GM23248 (cell line): ENCODE data around the gene CUTC. TPM values are rescaled to one million over a fixed set of nuclear protein-coding genes. Genes with fewer than 3 reads are reported as not detected.

Source experiments
- DNase-seq: peaks from one replicate; pipeline ENCODE4 v3.0.0-alpha.2; 2015
- H2AFZ ChIP-seq: fragments of 200-600 bp; sonication (generic); 2 replicates; pipeline ENCODE4 v1.6.1; 2016; ENCODE audit warnings: antibody characterized with exemption
- H3F3A ChIP-seq: fragments of 200-600 bp; sonication (generic); 2 replicates; pipeline ENCODE4 v1.6.1; 2016; ENCODE audit warnings: mild to moderate bottlenecking, antibody characterized with exemption, mixed run types; ENCODE audit not compliant: insufficient read depth
- H3K27ac ChIP-seq: fragments of 200-600 bp; sonication (generic); 2 replicates; pipeline ENCODE4 v1.5.1; 2016; ENCODE audit warnings: mild to moderate bottlenecking
- H3K27me3 ChIP-seq: fragments of 200-600 bp; sonication (generic); replicated peaks from 2 replicates; pipeline ENCODE4 v1.6.1; 2016; ENCODE audit warnings: mild to moderate bottlenecking; ENCODE audit not compliant: insufficient read depth
- H3K36me3 ChIP-seq: fragments of 200-600 bp; sonication (generic); 2 replicates; pipeline ENCODE4 v1.6.1; 2016; ENCODE audit warnings: low read depth, mild to moderate bottlenecking
- H3K4me1 ChIP-seq: fragments of 200-600 bp; sonication (generic); 2 replicates; pipeline ENCODE4 v1.6.1; 2016; ENCODE audit warnings: mild to moderate bottlenecking; ENCODE audit not compliant: insufficient read depth
- H3K4me2 ChIP-seq: fragments of 200-600 bp; sonication (generic); one replicate; pipeline ENCODE4 v1.6.1; 2016; ENCODE audit warnings: mild to moderate bottlenecking; ENCODE audit not compliant: unreplicated experiment
- H3K4me3 ChIP-seq: fragments of 200-600 bp; sonication (generic); 2 replicates; pipeline ENCODE4 v1.5.1; 2016; ENCODE audit warnings: mild to moderate bottlenecking
- H3K79me2 ChIP-seq: fragments of 200-600 bp; sonication (generic); 2 replicates; pipeline ENCODE4 v1.6.1; 2016; ENCODE audit warnings: mild to moderate bottlenecking; ENCODE audit not compliant: insufficient read depth
- H3K9ac ChIP-seq: fragments of 200-600 bp; sonication (generic); 2 replicates; pipeline ENCODE4 v1.6.1; 2016; ENCODE audit warnings: mild to moderate bottlenecking
- H3K9me2 ChIP-seq: fragments of 200-600 bp; sonication (generic); 2 replicates; pipeline ENCODE4 v1.6.1; 2016; ENCODE audit warnings: mixed run types, mild to moderate bottlenecking, moderate library complexity; ENCODE audit not compliant: insufficient read depth
- H3K9me3 ChIP-seq: fragments of 200-600 bp; sonication (generic); one replicate; pipeline ENCODE4 v1.6.1; 2017; ENCODE audit warnings: low read depth
- H4K20me1 ChIP-seq: fragments of 200-600 bp; sonication (generic); 2 replicates; pipeline ENCODE4 v1.6.0; 2016; ENCODE audit not compliant: insufficient read depth
- EZH2 ChIP-seq: fragments of 200-600 bp; sonication (generic); IDR thresholded peaks from 2 replicates; pipeline ENCODE4 v1.6.1; 2018; ENCODE audit warnings: antibody characterized with exemption, mild to moderate bottlenecking; ENCODE audit not compliant: insufficient read depth, poor library complexity, severe bottlenecking
- EZH2phosphoT487 ChIP-seq: fragments of 200-600 bp; sonication (generic); IDR thresholded peaks from 2 replicates; pipeline ENCODE4 v1.6.1; 2018; ENCODE audit warnings: antibody characterized with exemption, moderate library complexity, mild to moderate bottlenecking, low read depth; ENCODE audit not compliant: insufficient read depth
- WGBS, 2 experiments: methylation state at CpG; one replicate each; pipeline ENCODE4 v1.1.6; 2015 to 2017; ENCODE audit warnings: low lambda C conversion rate in 2 of 2, low coverage in 1 of 2; ENCODE audit errors: missing lambda C conversion rate in 2 of 2; 5-methylcytosine and 5-hydroxymethylcytosine counted together
- in situ Hi-C: fragments of 300-500 bp; cut with MboI; formaldehyde crosslinking; loops from 2 replicates; pipeline ENCODE4 v1.15.0; 2020
- polyA plus RNA-seq: library from polyadenylated mRNA; unstranded; fragments of >200 nt; fragmentation: Nextera tagmentation; extraction: Ambion mirVana; gene quantifications from 2 replicates; pipeline ENCODE4 v1.2.1, GENCODE V29; 2016
- total RNA-seq: library from RNA; depleted of rRNA; stranded (reverse); fragments of >200 nt; shearing (Covaris generic); gene quantifications from 2 replicates; pipeline ENCODE4 v1.2.3, GENCODE V29; 2014

The CUTC gene
- total and polyA plus RNA-seq, 2 experiments from 2014 or later, result 20.9 to 25.7 TPM

GRCh38 chr10:99779335-99779734 lies 47.3 kb downstream of the CUTC start:
- Histone ChIP-seq H3K79me2 (no peaks in the 10 kb centered on the region), H3K27me3 (no peaks in the 10 kb centered on the region), H2AFZ (peak overlapping the region; percentile 82), H3K36me3 (no peaks in the 10 kb centered on the region), H4K20me1 (no peaks in the 10 kb centered on the region), H3K4me2 (peak overlapping the region; percentile 100), H3K27ac (peak overlapping the region; percentile 98), H3K4me1 (peaks cover 75% of the 10 kb centered on the region), H3K9ac (peak overlapping the region; percentile 87), H3K9me2 (no peaks in the 10 kb centered on the region), H3K9me3 (no peaks in the 10 kb centered on the region), H3F3A (peaks cover 38% of the 10 kb centered on the region), H3K4me3 (peak overlapping the region; percentile 70)
- peak; percentile 76 for DNase-seq
- TF ChIP-seq EZH2 (no peak), EZH2phosphoT487 (no peak)
- 14 to 17% methylated on average over 4 of the region's 4 CpGs for WGBS, 2 experiments
- in situ Hi-C loops, result no loop called here

GRCh38 chr10:99781734-99782429 lies 49.8 kb downstream of the CUTC start:
- no peak overlapping the region for H3K27ac ChIP-seq

GRCh38 chr10:99782447-99783286 lies 50.6 kb downstream of the CUTC start, which contains the start of gene ABCC2:
ABCC2 (plus strand) TSS chr10:99782640; CDS start chr10:99782845, 205 bp downstream.
- no peak within 1 kb of the TSS for H3K9ac ChIP-seq
- DNase-seq, result no peak
- H3K4me3 ChIP-seq, result no peak within 1 kb of the TSS
- no peaks in the 10 kb centered on the region for H3K27me3 ChIP-seq
- peaks cover 70% of the 10 kb centered on the region for H3K4me1 ChIP-seq
- H4K20me1 ChIP-seq, result no peaks in the 10 kb centered on the region
- no peaks in the 10 kb centered on the region for H3K9me2 ChIP-seq
- peak within 1 kb of the TSS; percentile 53 for H3K27ac ChIP-seq
- H2AFZ ChIP-seq, result no peak within 1 kb of the TSS
- TF ChIP-seq EZH2 (no peak), EZH2phosphoT487 (no peak)
- in situ Hi-C loops, result no loop called here
- H3F3A ChIP-seq, result peaks cover 35% of the 10 kb centered on the region
- 85 to 92% methylated on average over 7 of the region's 7 CpGs for WGBS, 2 experiments
- no peaks in the 10 kb centered on the region for H3K36me3 ChIP-seq
- H3K79me2 ChIP-seq, result no peaks in the 10 kb centered on the region
- no peak within 1 kb of the TSS for H3K4me2 ChIP-seq
- no peaks in the 10 kb centered on the region for H3K9me3 ChIP-seq

More at GRCh38 chr10:99781734-99782429, 49.8 kb downstream of the CUTC start:
- no peak overlapping the region for H3K4me3 ChIP-seq
- H3K79me2 ChIP-seq, result no peaks in the 10 kb centered on the region
- no peak for DNase-seq
- in situ Hi-C loops, result no loop called here
- H3K9me2 ChIP-seq, result no peaks in the 10 kb centered on the region
- peaks cover 75% of the 10 kb centered on the region for H3K4me1 ChIP-seq
- WGBS, 2 experiments, result 70 to 71% methylated on average over 5 of the region's 5 CpGs
- H3K27me3 ChIP-seq, result no peaks in the 10 kb centered on the region
- no peak overlapping the region for H3K9ac ChIP-seq
- no peak overlapping the region for H2AFZ ChIP-seq
- no peaks in the 10 kb centered on the region for H3K9me3 ChIP-seq
- no peak overlapping the region for H3K4me2 ChIP-seq
- H4K20me1 ChIP-seq, result no peaks in the 10 kb centered on the region
- TF ChIP-seq EZH2phosphoT487 (no peak), EZH2 (no peak)
- H3K36me3 ChIP-seq, result no peaks in the 10 kb centered on the region
- peaks cover 33% of the 10 kb centered on the region for H3F3A ChIP-seq

- Histone ChIP-seq H3K27ac (peak overlapping the region; percentile 53), H3K9me2 (no peaks in the 10 kb centered on the region), H3K9ac (no peak overlapping the region), H3K4me3 (no peak overlapping the region), H3K79me2 (no peaks in the 10 kb centered on the region), H3F3A (peaks cover 42% of the 10 kb centered on the region), H3K4me2 (peak overlapping the region; percentile 4), H3K9me3 (no peaks in the 10 kb centered on the region), H2AFZ (peak overlapping the region; percentile 29; the same call in 1 of the 2 replicates), H4K20me1 (no peaks in the 10 kb centered on the region), H3K27me3 (no peaks in the 10 kb centered on the region), H3K36me3 (no peaks in the 10 kb centered on the region), H3K4me1 (peaks cover 70% of the 10 kb centered on the region)
- TF ChIP-seq EZH2phosphoT487 (no peak), EZH2 (no peak)
- in situ Hi-C loops, result no loop called here
- WGBS, 2 experiments, result 46 to 51% methylated on average over 7 of the region's 7 CpGs
- peak; percentile 91 for DNase-seq
Observed at GRCh38 chr10:99784016-99784726, 52.1 kb downstream of the CUTC start.
